ENCODE results near the gene WIPF2. TPM values are rescaled to one million over a fixed set of nuclear protein-coding genes. Genes with fewer than 3 reads are reported as not detected.
"Not testable (repeated sequence)": the region's sequence is repeated elsewhere in the genome, so short reads cannot be mapped to it uniquely, and the experiment has no call there.

Gene WIPF2
- total and polyA plus RNA-seq, 5 experiments from 2014 or later: 6.4 to 32.7 (median 7.5) TPM

GRCh38 chr17:40197550-40197949, 21.6 kb upstream of the WIPF2 start:
- Mint-ChIP-seq H3K27me3 (peaks cover 0 to 5% (median 0%) of the 10 kb centered on the region in 5 donors), H3K27ac (peak overlapping the region in 1 of 10 donors; percentile 34), H3K4me3 (no peak overlapping the region), H3K36me3 (no peaks in the 10 kb centered on the region), H3K4me1 (peaks cover 0 to 10% (median 3%) of the 10 kb centered on the region in 4 donors), H3K9me3 (peaks cover 0 to 2% (median 0%) of the 10 kb centered on the region in 9 donors)
- DNase-seq (no peak), ATAC-seq (no peak)
- POLR2A ChIA-PET: interaction anchor here (1.0 kb wide), 1 partner anchor 21 kb away, joined by 3 read pairs; no protein-coding TSS in a partner anchor

- peak; percentile 63 to 72 for ATAC-seq
- peaks cover 0 to 10% (median 3%) of the 10 kb centered on the region in 4 donors for H3K4me1 Mint-ChIP-seq
- H3K4me3 Mint-ChIP-seq: peak overlapping the region in 9 of 10 donors; percentile 11 to 76 (median 47)
- H3K27ac Mint-ChIP-seq: peak overlapping the region in 2 of 10 donors; percentile 27 to 87
- not testable (repeated sequence) for H3K9me3 Mint-ChIP-seq, H3K27me3 Mint-ChIP-seq, H3K36me3 Mint-ChIP-seq
- peak in 8 of 10 donors; percentile 16 to 59 (median 43) for DNase-seq
- POLR2A ChIA-PET: interaction anchor here (1.0 kb wide), 1 partner anchor 20 kb away, joined by 3 read pairs; no protein-coding TSS in a partner anchor
Measured at GRCh38 chr17:40197965-40198456, 21.1 kb upstream of the WIPF2 start.

GRCh38 chr17:40198576-40198975, 20.5 kb upstream of the WIPF2 start:
- H3K4me1 Mint-ChIP-seq: peaks cover 0 to 10% (median 3%) of the 10 kb centered on the region in 4 donors
- H3K27ac Mint-ChIP-seq: peak overlapping the region in 2 of 10 donors; percentile 17 to 87
- H3K36me3 Mint-ChIP-seq: no peaks in the 10 kb centered on the region
- H3K27me3 Mint-ChIP-seq: peaks cover 0 to 5% (median 0%) of the 10 kb centered on the region in 5 donors
- ATAC-seq (no peak), DNase-seq (no peak)
- peak overlapping the region in 9 of 10 donors; percentile 11 to 76 (median 47) for H3K4me3 Mint-ChIP-seq
- peaks cover 0 to 2% (median 0%) of the 10 kb centered on the region in 9 donors for H3K9me3 Mint-ChIP-seq
- POLR2A ChIA-PET: interaction anchor here (1.0 kb wide), 1 partner anchor 20 kb away, joined by 3 read pairs; no protein-coding TSS in a partner anchor

GRCh38 chr17:40203131-40203530, 16.0 kb upstream of the WIPF2 start:
- Mint-ChIP-seq H3K4me1 (peaks cover 0 to 8% (median 3%) of the 10 kb centered on the region in 4 donors), H3K4me3 (no peak overlapping the region), H3K9me3 (no peaks in the 10 kb centered on the region), H3K27ac (no peak overlapping the region), H3K27me3 (peaks cover 0 to 5% (median 0%) of the 10 kb centered on the region in 5 donors), H3K36me3 (no peaks in the 10 kb centered on the region)
- no peak for ATAC-seq
- no peak for DNase-seq
- POLR2A ChIA-PET: interaction anchor here (0.7 to 1.1 kb wide), 2 partner anchors 129 to 227 kb away, joined by 4 read pairs; no protein-coding TSS in a partner anchor

GRCh38 chr17:40206193-40206592, 12.9 kb upstream of the WIPF2 start:
- POLR2A ChIA-PET: interaction anchor here (0.7 kb wide), 2 partner anchors 737 to 1373 kb away, joined by 3 to 7 read pairs; no protein-coding TSS in a partner anchor
- H3K27ac Mint-ChIP-seq: peak overlapping the region in 1 of 10 donors; percentile 9
- not testable (repeated sequence) for ATAC-seq, H3K4me3 Mint-ChIP-seq, H3K4me1 Mint-ChIP-seq, H3K27me3 Mint-ChIP-seq, H3K9me3 Mint-ChIP-seq, H3K36me3 Mint-ChIP-seq
- peak in 1 of 10 donors; percentile 34 for DNase-seq

GRCh38 chr17:40209404-40210093, 9.6 kb upstream of the WIPF2 start:
- no peak for ATAC-seq
- no peaks in the 10 kb centered on the region for H3K4me1 Mint-ChIP-seq
- H3K27ac Mint-ChIP-seq: no peak overlapping the region
- DNase-seq: no peak
- no peaks in the 10 kb centered on the region for H3K9me3 Mint-ChIP-seq
- H3K27me3 Mint-ChIP-seq: no peaks in the 10 kb centered on the region
- POLR2A ChIA-PET: interaction anchor here (0.6 to 1.6 kb wide), 2 partner anchors 9 to 36 kb away, joined by 3 to 4 read pairs; partner anchors contain the start of gene WIPF2
- no peaks in the 10 kb centered on the region for H3K36me3 Mint-ChIP-seq
- H3K4me3 Mint-ChIP-seq: no peak overlapping the region

- ATAC-seq, H3K4me3 Mint-ChIP-seq, H3K9me3 Mint-ChIP-seq, H3K36me3 Mint-ChIP-seq, H3K27me3 Mint-ChIP-seq, DNase-seq: not testable (repeated sequence)
- peak overlapping the region in 1 of 10 donors; percentile 21 for H3K27ac Mint-ChIP-seq
- peaks cover 7 to 14% (median 11%) of the 10 kb centered on the region in 4 donors for H3K4me1 Mint-ChIP-seq
- POLR2A ChIA-PET: interaction anchor here (0.7 kb wide), 1 partner anchor 270 kb away, joined by 3 read pairs; no protein-coding TSS in a partner anchor
Measured at GRCh38 chr17:40213914-40214313, 5.2 kb upstream of the WIPF2 start.

- Mint-ChIP-seq H3K4me3 (peak overlapping the region; percentile 82 to 99 (median 97)), H3K27me3 (peaks cover 0 to 1% (median 0%) of the 10 kb centered on the region in 5 donors), H3K27ac (peak overlapping the region; percentile 97 to 100 (median 100)), H3K4me1 (peaks cover 16 to 35% (median 31%) of the 10 kb centered on the region in 4 donors), H3K9me3 (no peaks in the 10 kb centered on the region), H3K36me3 (peaks cover 0 to 1% (median 0%) of the 10 kb centered on the region in 3 donors)
- POLR2A ChIA-PET: interaction anchor here (0.5 to 1.9 kb wide), 16 partner anchors 9 to 1568 kb away, joined by 3 to 10 read pairs (median 4); partner anchors contain the start of genes CDK12, EIF1, JUP and MED24
- DNase-seq (peak in 1 of 10 donors; percentile 7), ATAC-seq (no peak)
Measured at GRCh38 chr17:40218006-40218739, 931 bp upstream of the WIPF2 start.

GRCh38 chr17:40219594-40220338, 662 bp downstream of the WIPF2 start:
- H3K9me3 Mint-ChIP-seq: no peaks in the 10 kb centered on the region
- POLR2A ChIA-PET: interaction anchor here (0.6 to 1.9 kb wide), 11 partner anchors 8 to 1702 kb away, joined by 3 to 10 read pairs (median 4); partner anchors contain the start of genes EIF1, MED24 and PSMD3
- DNase-seq (peak in 5 of 10 donors; percentile 26 to 42 (median 38)), ATAC-seq (peak in 1 of 2 donors; percentile 15)
- H3K4me3 Mint-ChIP-seq: peak overlapping the region; percentile 82 to 99 (median 97)
- H3K27ac Mint-ChIP-seq: peak overlapping the region; percentile 72 to 100 (median 99)
- H3K36me3 Mint-ChIP-seq: peaks cover 0 to 11% (median 0%) of the 10 kb centered on the region in 3 donors
- H3K27me3 Mint-ChIP-seq: peaks cover 0 to 1% (median 0%) of the 10 kb centered on the region in 5 donors
- peaks cover 22 to 45% (median 44%) of the 10 kb centered on the region in 4 donors for H3K4me1 Mint-ChIP-seq

- H3K4me1 Mint-ChIP-seq: peaks cover 18 to 47% (median 43%) of the 10 kb centered on the region in 4 donors
- peak overlapping the region in 9 of 10 donors; percentile 1 to 63 (median 50) for H3K27ac Mint-ChIP-seq
- DNase-seq: peak in 1 of 10 donors; percentile 4
- no peaks in the 10 kb centered on the region for H3K9me3 Mint-ChIP-seq
- peaks cover 0 to 40% (median 0%) of the 10 kb centered on the region in 3 donors for H3K36me3 Mint-ChIP-seq
- peak overlapping the region in 1 of 10 donors; percentile 28 for H3K4me3 Mint-ChIP-seq
- no peak for ATAC-seq
- POLR2A ChIA-PET: interaction anchor here (0.7 kb wide), 1 partner anchor 213 kb away, joined by 3 read pairs; no protein-coding TSS in a partner anchor
- no peaks in the 10 kb centered on the region for H3K27me3 Mint-ChIP-seq
Measured at GRCh38 chr17:40224718-40225550, 5.8 kb downstream of the WIPF2 start.

- Mint-ChIP-seq H3K36me3 (peaks cover 0 to 60% (median 10%) of the 10 kb centered on the region in 3 donors), H3K4me1 (peaks cover 19 to 43% (median 32%) of the 10 kb centered on the region in 4 donors), H3K27ac (peak overlapping the region in 1 of 10 donors; percentile 19)
- not testable (repeated sequence) for H3K4me3 Mint-ChIP-seq, H3K27me3 Mint-ChIP-seq, H3K9me3 Mint-ChIP-seq, ATAC-seq, DNase-seq
- POLR2A ChIA-PET: interaction anchor here (0.7 kb wide), 1 partner anchor 80 kb away, joined by 3 read pairs; no protein-coding TSS in a partner anchor
Measured at GRCh38 chr17:40229146-40229545, 10.0 kb downstream of the WIPF2 start.

Measured in naive thymus-derived CD8-positive, alpha-beta T cell (primary cell).